Neural progenitor cell (in vitro differentiated cells): ENCODE data around the gene POMT2. TPM values are rescaled to one million over a fixed set of nuclear protein-coding genes. Genes with fewer than 3 reads are reported as not detected.

Experiments
- DNase-seq: peaks from one replicate; pipeline ENCODE4 v3.0.0-alpha.2; 2016; ENCODE audit warnings: low spot score
- H2AFZ ChIP-seq: fragments of 200-600 bp; sonication (generic); replicated peaks from 2 replicates; pipeline ENCODE4 v1.6.1; 2016; ENCODE audit warnings: antibody characterized with exemption
- H3F3A ChIP-seq: fragments of 200-600 bp; sonication (generic); 2 replicates; pipeline ENCODE4 v1.6.1; 2016; ENCODE audit warnings: antibody characterized with exemption, low read depth
- H3K27ac ChIP-seq: fragments of 200-600 bp; sonication (generic); 2 replicates; pipeline ENCODE4 v1.5.1; 2016; ENCODE audit warnings: mild to moderate bottlenecking
- H3K27me3 ChIP-seq: fragments of 200-600 bp; sonication (generic); 2 replicates; pipeline ENCODE4 v1.6.1; 2016; ENCODE audit warnings: mild to moderate bottlenecking, moderate library complexity
- H3K36me3 ChIP-seq: fragments of 200-600 bp; sonication (generic); 2 replicates; pipeline ENCODE4 v1.5.1; 2016
- H3K4me1 ChIP-seq: fragments of 200-600 bp; sonication (generic); 2 replicates; pipeline ENCODE4 v1.6.1; 2016; ENCODE audit warnings: mixed run types
- H3K4me2 ChIP-seq: fragments of 200-600 bp; sonication (generic); 2 replicates; pipeline ENCODE4 v1.6.1; 2016
- H3K4me3 ChIP-seq: fragments of 200-600 bp; sonication (generic); 2 replicates; pipeline ENCODE4 v1.5.1; 2016
- H3K79me2 ChIP-seq: fragments of 200-600 bp; sonication (generic); 2 replicates; pipeline ENCODE4 v1.6.1; 2016; ENCODE audit warnings: low read depth
- H3K9ac ChIP-seq: fragments of 200-600 bp; sonication (generic); 2 replicates; pipeline ENCODE4 v1.6.1; 2016
- H3K9me3 ChIP-seq: fragments of 200-600 bp; sonication (generic); 2 replicates; pipeline ENCODE4 v1.5.1; 2016; ENCODE audit warnings: low read depth
- H4K20me1 ChIP-seq: fragments of 200-600 bp; sonication (generic); 2 replicates; pipeline ENCODE4 v1.6.1; 2016; ENCODE audit warnings: low read depth
- H3K27ac Mint-ChIP-seq: 3 replicates; pipeline ENCODE4 v1.8.0; 2021; ENCODE audit warnings: mixed read lengths
- H3K27me3 Mint-ChIP-seq: 2 replicates; pipeline ENCODE4 v1.8.0; 2022; ENCODE audit warnings: low read depth, mild to moderate bottlenecking, inconsistent platforms, moderate library complexity, mixed read lengths; ENCODE audit not compliant: insufficient read depth
- H3K36me3 Mint-ChIP-seq: 3 replicates; pipeline ENCODE4 v1.8.0; 2021; ENCODE audit warnings: mixed read lengths
- H3K4me1 Mint-ChIP-seq: 3 replicates; pipeline ENCODE4 v1.8.0; 2021; ENCODE audit warnings: mixed read lengths
- H3K4me3 Mint-ChIP-seq: 3 replicates; pipeline ENCODE4 v1.8.0; 2021; ENCODE audit warnings: mild to moderate bottlenecking, moderate library complexity, mixed read lengths
- H3K9me3 Mint-ChIP-seq: 3 replicates; pipeline ENCODE4 v1.8.0; 2020; ENCODE audit warnings: mixed read lengths
- EZH2 ChIP-seq: fragments of 200-600 bp; sonication (generic); IDR thresholded peaks from 2 replicates; pipeline ENCODE4 v1.6.1; 2017; ENCODE audit warnings: antibody characterized with exemption, mild to moderate bottlenecking, moderate library complexity
- EZH2phosphoT487 ChIP-seq: fragments of 200-600 bp; sonication (generic); IDR thresholded peaks from 2 replicates; pipeline ENCODE4 v1.6.1; 2017; ENCODE audit warnings: antibody characterized with exemption
- total RNA-seq: library from RNA; depleted of rRNA; stranded (reverse); fragments of >200 nt; gene quantifications from 2 replicates; pipeline ENCODE4 v1.2.3, GENCODE V29; 2015; ENCODE audit warnings: low replicate concordance
- TF ChIP-seq, protein P1 (sequence below): fragments of 200-600 bp; sonication (generic); IDR thresholded peaks from 2 replicates; pipeline ENCODE4 v1.5.1; 2017; ENCODE audit warnings: antibody characterized with exemption, mild to moderate bottlenecking

Gene POMT2
- total RNA-seq, 1 donor from 2014 or later: 6.2 TPM

DNA sequence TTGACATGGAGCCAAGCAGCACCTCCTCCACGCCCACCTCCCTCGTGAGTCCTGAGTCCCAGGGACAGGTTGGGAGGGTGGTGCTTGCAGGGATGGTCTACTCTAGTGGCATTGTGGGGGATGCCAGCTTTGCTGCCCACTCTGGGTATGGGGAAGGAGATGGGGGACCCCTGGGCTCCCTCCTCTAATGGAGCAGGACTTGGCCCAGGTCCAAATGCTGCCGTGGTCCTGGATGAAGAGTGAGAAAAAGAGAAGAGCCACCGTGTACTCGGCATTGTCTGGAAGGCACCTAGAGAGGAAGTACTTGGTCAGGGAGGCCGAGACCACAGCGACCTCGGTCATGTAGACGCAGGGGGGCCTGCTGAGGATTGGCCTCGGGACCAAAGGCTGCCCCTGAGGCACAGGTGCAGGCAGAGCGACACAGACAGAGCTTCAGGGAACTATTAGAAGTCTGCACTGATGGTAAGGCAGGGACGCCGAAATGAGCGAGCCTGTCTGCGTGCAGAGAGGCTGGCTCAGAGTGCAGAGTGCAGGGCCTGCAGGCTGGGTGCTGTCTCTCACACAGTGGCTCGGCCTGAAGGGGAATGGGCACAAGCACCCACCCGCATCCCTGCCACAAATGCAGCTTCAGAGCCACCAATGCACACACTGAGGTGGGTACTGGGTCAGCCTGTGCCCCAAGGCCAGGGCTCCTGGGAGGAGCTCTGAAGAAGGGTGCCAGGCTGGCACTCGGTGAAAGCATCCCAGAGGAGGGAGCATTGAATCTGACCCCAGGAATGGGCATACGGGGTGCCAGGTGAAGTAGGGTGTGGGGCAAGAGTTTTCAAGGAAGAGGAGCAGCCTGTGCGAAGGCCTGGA lies 67.1 kb downstream of the POMT2 start:
- H3K27me3 Mint-ChIP-seq: peaks cover 8% of the 10 kb centered on the region

DNA sequence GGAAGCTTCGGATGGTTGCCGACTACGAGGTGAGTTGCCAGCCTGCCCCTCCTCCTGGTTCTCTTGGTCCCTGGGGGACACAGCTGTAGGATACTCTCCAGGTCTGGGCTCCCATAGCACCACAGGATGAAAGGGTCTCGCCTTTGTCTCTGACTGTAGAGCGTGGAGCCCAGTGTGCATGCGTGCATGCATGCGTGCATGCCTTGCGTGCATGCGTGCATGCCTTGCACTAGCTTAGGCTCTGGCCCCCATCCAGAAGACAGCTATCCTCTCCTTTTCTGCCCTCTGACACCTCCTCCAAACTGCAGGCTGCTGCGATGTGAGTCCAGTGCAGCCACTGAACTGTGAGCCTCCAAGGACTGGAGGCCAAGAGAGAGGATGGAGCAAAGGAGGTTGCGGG lies 68.8 kb downstream of the POMT2 start:
- no peaks in the 10 kb centered on the region for H3K79me2 ChIP-seq
- Mint-ChIP-seq H3K9me3 (peaks cover 3% of the 10 kb centered on the region), H3K36me3 (no peaks in the 10 kb centered on the region), H3K4me1 (peaks cover 3% of the 10 kb centered on the region), H3K27me3 (peaks cover 8% of the 10 kb centered on the region), H3K27ac (no peak overlapping the region), H3K4me3 (no peak overlapping the region)
- H3K9me3 ChIP-seq: no peaks in the 10 kb centered on the region
- no peak overlapping the region for H3K27ac ChIP-seq
- no peak overlapping the region for H2AFZ ChIP-seq
- H3K4me3 ChIP-seq: no peak overlapping the region
- H3F3A ChIP-seq: no peaks in the 10 kb centered on the region
- no peaks in the 10 kb centered on the region for H3K27me3 ChIP-seq
- no peaks in the 10 kb centered on the region for H3K36me3 ChIP-seq
- TF ChIP-seq EZH2: no peak
- TF ChIP-seq, protein P1, sequence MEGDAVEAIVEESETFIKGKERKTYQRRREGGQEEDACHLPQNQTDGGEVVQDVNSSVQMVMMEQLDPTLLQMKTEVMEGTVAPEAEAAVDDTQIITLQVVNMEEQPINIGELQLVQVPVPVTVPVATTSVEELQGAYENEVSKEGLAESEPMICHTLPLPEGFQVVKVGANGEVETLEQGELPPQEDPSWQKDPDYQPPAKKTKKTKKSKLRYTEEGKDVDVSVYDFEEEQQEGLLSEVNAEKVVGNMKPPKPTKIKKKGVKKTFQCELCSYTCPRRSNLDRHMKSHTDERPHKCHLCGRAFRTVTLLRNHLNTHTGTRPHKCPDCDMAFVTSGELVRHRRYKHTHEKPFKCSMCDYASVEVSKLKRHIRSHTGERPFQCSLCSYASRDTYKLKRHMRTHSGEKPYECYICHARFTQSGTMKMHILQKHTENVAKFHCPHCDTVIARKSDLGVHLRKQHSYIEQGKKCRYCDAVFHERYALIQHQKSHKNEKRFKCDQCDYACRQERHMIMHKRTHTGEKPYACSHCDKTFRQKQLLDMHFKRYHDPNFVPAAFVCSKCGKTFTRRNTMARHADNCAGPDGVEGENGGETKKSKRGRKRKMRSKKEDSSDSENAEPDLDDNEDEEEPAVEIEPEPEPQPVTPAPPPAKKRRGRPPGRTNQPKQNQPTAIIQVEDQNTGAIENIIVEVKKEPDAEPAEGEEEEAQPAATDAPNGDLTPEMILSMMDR: no peak
- TF ChIP-seq EZH2phosphoT487: no peak
- no peaks in the 10 kb centered on the region for H4K20me1 ChIP-seq
- DNase-seq: no peak
- H3K4me1 ChIP-seq: no peaks in the 10 kb centered on the region
- H3K4me2 ChIP-seq: no peak overlapping the region
- no peak overlapping the region for H3K9ac ChIP-seq

More for the DNA sequence above, 67.1 kb downstream of the POMT2 start:
- Histone ChIP-seq H4K20me1 (no peaks in the 10 kb centered on the region), H3K4me2 (no peak overlapping the region), H3K36me3 (no peaks in the 10 kb centered on the region), H3K4me1 (no peaks in the 10 kb centered on the region), H2AFZ (no peak overlapping the region), H3K27me3 (no peaks in the 10 kb centered on the region), H3K9ac (no peak overlapping the region), H3F3A (no peaks in the 10 kb centered on the region), H3K9me3 (no peaks in the 10 kb centered on the region), H3K79me2 (no peaks in the 10 kb centered on the region), H3K4me3 (no peak overlapping the region), H3K27ac (no peak overlapping the region)
- Mint-ChIP-seq H3K9me3 (peaks cover 3% of the 10 kb centered on the region), H3K36me3 (no peaks in the 10 kb centered on the region), H3K4me3 (no peak overlapping the region), H3K4me1 (peaks cover 3% of the 10 kb centered on the region), H3K27ac (no peak overlapping the region)
- TF ChIP-seq EZH2phosphoT487 (no peak), EZH2 (no peak)
- TF ChIP-seq, protein P1: no peak
- no peak for DNase-seq

DNA sequence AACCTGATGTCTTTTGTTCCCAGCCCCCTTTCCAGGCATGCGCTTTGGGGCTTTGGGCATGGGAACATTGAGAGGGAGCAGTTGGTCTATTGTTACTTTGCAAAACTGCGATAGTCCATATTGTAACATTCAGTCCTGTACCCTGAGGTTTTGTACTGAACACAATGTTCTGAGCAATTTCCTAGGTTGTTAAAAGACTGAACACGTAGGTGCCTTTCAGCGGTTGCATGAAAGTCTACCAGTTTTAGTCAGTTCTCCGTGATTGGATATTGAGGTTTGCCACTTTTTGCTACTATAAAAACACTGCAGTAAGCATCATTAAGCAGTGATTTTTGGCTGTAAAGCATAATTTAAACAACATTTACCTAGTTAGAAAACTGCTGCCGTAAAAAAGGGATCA lies 69.8 kb downstream of the POMT2 start:
- Mint-ChIP-seq H3K36me3 (no peaks in the 10 kb centered on the region), H3K4me3 (no peak overlapping the region), H3K4me1 (peaks cover 3% of the 10 kb centered on the region), H3K27me3 (peaks cover 8% of the 10 kb centered on the region), H3K27ac (peak overlapping the region; percentile 12), H3K9me3 (peaks cover 1% of the 10 kb centered on the region)
- no peaks in the 10 kb centered on the region for H3K9me3 ChIP-seq
- no peak overlapping the region for H3K9ac ChIP-seq
- H3K27me3 ChIP-seq: no peaks in the 10 kb centered on the region
- H3K79me2 ChIP-seq: no peaks in the 10 kb centered on the region
- no peak for TF ChIP-seq EZH2
- no peak for TF ChIP-seq EZH2phosphoT487
- TF ChIP-seq, protein P1: no peak
- H3K4me1 ChIP-seq: no peaks in the 10 kb centered on the region
- no peak overlapping the region for H2AFZ ChIP-seq
- no peak overlapping the region for H3K4me3 ChIP-seq
- no peaks in the 10 kb centered on the region for H3K36me3 ChIP-seq
- H3K4me2 ChIP-seq: no peak overlapping the region
- no peaks in the 10 kb centered on the region for H4K20me1 ChIP-seq
- DNase-seq: no peak
- H3F3A ChIP-seq: no peaks in the 10 kb centered on the region
- H3K27ac ChIP-seq: no peak overlapping the region
